ENCODE measurements around the gene TNS3.

The TNS3 gene

DNA sequence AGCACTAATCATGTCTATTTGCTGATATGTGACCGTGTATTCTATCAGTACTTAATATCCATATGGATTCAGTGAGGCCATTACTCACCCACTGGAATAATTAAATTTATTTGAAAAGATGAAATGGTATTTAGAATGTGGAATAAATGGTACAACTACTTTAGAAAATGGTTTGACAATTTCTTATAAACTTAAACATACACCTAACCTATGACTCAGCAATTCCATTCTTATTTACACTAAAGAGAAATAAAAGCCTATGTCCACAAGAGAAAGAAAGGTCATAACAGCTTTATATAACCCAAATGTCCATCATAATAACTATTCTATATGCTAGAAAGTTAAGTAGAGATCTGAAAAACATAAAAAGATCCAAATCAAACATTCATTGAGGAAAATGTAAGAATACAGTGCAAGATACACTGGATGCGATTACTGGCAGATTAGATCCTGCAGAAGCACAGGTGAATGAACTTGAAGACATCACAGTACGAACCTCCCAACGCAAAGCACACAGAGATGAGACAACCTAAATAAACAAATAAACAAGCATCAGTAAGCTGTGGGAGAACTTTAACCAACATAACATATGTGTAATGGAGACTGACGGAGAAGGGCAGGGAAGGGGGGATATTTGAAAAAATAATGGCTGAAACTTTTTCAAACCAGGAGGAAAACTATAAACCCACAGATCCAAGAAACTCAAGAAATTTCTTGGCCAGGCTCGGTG, 51.9 kb downstream of the TNS3 start:
- DNase-seq (ENCODE audit: extremely low spot score, insufficient read length, low read depth) (no peak), FAIRE-seq (no peak)

DNA sequence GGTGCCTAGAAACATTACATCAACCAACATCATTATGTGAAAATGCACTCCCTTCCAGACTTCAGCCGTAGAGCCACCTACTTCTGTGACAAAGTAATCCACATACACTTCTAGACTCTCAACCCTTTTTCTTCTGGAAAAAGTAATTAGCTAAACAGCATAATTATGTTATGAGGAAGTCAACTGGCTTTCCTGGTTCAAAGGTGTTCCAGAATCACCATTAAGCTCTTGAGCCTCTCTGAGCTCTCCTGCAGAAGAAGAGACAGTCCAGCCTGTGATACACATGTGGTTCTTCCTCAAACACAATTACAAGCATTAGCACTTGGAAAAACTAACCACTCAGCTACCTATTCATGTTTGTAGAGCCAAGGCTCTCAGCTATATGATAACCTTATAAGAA, 52.5 kb downstream of the TNS3 start:
- DNase-seq (ENCODE audit: extremely low spot score, insufficient read length, low read depth) (no peak), FAIRE-seq (no peak)

DNA sequence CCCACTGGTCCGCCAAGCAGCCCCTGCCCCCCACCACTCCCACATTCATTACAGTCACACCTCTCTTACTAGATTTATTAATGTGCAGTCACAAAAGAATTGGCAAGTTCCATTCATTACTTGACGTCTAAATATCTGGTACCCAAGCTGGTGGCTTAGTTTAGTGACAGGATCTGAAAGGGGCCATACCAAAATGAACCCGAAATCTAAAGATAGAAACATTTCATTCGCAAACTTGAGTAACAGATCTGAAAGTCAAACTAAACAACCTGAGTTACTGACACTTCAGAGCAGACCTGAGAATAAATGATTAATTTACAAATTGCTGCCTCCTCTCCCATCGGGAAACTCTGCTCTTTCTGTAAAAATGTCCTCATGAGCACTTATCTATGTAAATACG, 53.4 kb downstream of the TNS3 start:
- DNase-seq (ENCODE audit: extremely low spot score, insufficient read length, low read depth) (no peak), FAIRE-seq (no peak)

DNA sequence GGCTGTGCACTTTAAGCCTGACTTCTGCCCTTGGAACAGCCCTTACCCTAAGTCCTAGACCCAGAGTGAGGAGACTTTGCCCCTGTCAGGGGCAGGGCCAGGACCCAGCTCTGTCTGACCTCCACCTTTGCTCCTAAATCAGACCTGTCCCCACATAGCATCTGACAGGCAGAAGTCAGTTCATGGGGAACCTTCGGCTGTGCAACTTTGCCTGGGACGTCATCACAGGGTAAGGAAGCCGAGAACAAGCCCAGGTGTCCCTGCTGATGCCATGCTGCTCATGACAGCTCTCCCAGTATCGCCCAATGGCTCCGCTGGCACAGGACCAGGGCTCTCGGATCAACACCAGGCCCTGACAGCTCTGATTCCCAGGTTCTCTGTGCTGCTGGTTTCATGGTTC, 55.4 kb downstream of the TNS3 start:
- FAIRE-seq (no peak), DNase-seq (ENCODE audit: extremely low spot score, insufficient read length, low read depth) (no peak)

DNA sequence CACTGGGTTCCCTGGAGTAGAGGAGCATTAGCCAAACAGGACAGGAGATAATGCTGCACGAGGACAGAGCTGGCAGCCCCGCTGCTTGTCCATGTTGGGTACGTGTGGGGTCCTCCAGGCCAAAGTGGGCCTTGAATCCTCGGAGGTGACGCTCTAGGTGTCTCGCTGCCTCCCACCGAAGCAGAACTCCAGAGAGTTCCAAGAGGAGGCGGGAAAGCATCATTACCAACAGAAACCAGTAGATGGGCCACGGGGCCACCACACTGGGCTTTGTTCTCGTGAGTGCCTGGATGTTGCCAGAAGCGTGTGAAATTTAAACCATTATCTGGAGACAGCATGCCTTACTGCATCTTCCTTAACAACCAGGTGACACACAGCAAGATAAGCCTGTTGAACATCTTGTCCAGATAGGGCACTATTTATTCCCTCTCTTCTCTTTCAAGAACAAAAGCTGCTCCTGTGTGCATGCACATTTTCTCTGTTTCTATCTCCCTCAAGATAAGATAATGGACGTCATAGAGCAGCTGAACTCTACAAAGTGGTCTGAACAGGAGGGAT, 56.8 kb downstream of the TNS3 start:
- DNase-seq (ENCODE audit: extremely low spot score, insufficient read length, low read depth), result no peak
- no peak for FAIRE-seq

DNA sequence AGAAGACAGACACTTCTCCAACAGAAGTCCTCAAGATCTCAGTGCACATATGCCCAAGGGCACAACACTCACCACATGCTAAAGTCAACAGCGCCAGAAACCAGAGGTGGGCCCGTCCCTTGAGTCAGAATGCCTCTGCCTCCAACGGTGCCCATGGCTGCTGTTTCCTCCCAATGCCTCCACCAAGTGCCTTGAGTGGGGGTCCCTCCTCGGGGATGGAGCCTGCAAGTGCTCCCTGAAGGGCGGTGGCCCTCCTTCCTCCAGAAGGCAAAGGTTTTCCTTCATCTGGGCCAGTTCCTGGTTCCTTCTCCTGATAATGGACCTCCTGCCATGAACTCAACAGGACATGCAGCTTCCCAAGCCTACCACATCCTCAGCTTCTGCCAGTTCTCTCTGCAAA, 58.5 kb downstream of the TNS3 start:
- DNase-seq (ENCODE audit: extremely low spot score, insufficient read length, low read depth) (no peak), FAIRE-seq (no peak)

DNA sequence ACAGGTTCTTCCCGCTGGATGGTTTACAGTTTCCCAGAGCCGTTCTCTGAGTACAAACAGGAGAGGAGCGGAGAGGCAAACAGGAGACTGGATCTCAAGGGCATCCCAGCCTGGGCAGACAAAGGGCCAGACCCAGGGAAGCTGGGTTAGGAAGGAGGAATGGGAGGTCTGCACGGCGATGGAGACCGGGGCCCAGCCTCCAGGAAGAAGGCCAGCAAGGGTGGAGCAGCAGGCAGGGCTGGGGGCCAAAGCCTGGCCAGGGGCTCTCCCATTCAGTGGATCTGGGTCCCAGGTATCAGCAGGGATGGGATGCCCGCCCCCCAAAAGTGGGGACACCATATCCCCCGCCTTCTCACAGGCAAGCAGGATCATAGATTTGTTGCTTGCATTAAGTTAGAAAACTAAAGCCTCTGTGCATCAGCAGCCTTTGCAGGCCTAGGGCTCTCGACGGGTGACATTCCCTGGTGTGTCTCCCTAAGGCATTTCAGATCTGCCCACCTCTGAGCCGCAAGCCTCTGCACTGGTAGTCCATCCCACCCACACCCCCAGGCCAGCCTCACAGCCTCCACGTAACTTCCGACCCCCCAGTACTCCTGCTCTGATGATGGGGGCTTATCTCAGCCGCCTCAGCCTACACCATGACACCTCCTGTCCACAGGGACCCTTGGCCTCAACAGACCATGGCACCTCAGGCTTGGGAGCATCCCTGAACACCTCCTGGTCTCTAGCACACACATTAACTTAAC, 59.9 kb downstream of the TNS3 start:
- DNase-seq (ENCODE audit: extremely low spot score, insufficient read length, low read depth) (no peak), FAIRE-seq (no peak)

DNA sequence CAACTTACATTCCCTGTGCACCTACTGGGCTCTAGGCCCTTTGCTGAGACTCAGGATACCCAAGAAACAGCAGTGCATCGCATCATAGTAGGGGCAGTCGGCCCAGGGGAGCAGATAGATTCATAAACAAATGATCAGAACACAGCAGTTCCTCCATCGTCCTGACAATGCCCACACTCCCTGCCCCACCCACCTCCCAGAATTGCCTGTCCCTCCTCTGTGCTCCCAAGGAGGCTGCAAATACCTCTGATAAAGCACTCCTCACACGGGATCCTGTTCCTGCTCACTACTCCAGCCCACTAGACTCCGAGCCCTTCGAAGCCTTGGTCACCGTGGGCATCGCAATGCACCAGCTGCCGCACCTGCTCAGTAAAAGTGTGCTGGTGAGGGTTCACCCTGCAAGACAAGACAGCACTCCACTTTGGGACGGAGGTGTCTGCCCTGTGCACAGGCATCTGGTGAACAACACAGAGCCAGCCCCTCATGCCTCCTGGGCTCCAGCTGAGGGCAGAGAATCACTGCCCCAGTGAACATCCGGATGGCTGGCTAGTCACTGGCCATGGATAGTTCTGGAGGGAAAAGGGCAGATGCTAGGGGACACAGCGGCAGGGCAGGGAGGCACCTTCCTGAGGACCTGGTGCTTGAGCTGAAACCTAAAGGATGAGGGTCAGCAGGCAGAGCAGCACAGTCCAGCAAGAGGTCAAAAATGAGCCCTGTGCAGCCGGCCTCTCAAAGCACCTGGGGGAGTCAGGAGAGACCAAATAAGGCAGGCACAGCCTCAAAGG, 60.7 kb downstream of the TNS3 start:
- DNase-seq (ENCODE audit: extremely low spot score, insufficient read length, low read depth) (no peak), FAIRE-seq (no peak)

DNA sequence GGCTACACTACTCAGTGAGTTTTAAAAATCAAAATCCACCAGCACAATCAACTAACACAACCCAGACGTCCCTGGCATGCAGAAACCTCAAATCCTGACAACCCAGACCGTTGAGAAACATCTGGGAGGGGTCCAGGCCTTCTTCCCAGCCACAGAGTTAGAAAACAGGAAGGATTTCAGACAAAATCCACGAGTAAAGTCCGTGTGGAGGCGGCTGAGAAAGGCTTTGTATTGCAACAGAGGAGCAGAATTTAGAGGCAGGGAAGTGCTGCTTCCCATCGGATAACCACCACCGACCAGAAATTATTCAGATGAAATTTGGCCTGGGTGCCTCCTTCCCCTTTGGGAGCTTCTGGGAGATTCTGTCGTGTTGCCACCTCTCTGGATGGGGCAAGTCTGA, 61.5 kb downstream of the TNS3 start:
- DNase-seq (ENCODE audit: extremely low spot score, insufficient read length, low read depth) (no peak), FAIRE-seq (no peak)

DNA sequence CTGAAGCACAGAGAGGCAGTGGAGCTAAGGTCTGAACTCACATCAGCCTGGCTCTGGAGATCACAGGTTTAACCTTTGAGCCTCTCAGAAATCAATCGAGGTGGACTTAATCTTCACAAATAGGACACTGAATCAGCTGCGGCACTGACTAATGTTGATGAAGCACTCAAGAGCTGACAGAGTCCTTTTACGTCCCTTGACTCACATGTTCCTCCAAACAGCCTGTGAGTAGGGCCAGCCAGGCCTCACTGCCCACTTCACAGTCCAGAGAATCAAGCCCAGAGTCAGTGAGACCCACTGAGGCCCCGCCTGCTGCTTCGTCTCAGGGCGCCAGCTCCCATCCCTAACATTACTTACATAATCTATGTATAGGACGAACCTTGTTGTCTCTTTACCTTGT, 63.1 kb downstream of the TNS3 start:
- FAIRE-seq, result no peak
- DNase-seq (ENCODE audit: extremely low spot score, insufficient read length, low read depth), result no peak

DNA sequence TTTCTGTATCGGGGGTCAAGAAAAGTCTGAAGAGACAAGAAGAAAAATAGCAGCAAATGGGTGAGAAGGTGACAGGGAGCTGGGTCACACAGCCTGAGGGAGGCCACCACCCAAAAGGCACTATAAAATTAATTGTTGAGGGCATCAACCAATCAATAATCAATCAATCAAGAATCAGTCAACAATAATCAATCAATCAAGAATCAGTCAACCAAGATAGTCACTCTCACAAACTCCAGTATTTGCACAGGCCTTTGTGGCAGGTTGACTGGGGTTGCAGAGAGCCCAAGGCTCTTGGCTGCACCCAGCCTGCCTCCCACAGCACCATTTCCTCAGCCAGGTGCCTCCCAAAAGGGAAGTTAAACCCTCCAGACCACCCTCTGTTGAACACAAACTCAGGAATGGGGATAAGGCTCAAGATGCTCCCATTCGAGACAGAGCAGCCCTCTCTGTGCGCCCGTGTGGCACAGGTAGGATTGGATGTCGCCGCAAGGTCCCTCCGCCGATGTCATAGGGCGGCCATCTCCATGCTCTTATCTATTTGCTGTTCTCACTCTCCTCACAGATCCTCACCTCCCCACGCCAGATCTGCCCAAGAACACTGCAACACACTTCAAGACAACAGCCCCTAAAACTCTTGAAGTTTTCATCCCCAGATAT, 64.0 kb downstream of the TNS3 start:
- FAIRE-seq, result no peak

DNA sequence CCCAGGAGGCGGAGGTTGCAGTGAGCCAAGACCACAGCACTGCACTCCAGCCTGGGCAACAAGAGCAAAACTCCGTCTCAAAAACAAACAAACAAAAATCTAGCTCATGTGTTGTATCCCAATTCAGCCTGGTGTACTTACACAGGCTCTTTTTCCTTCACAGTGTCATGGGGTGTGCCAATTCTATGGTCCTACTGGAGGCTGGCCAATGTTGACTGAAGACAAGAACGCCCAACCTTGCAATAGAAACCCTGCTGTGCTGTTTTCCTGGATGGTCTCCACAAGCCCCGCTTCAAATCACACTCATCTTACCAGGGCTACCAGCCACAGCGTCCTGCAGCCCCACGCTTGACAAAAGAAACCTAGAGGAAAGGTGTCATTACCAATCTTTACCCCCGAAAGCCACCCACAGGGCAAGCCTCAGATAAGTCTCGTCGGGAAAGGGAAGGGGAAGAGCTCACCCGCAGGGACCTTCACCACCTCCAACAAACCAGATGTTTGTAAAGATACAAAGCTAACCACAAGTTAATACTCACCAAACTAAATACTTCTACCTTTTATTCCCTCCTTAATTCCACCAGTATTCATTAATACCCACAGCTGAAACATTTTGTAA, 64.8 kb downstream of the TNS3 start:
- FAIRE-seq, result no peak
- no peak for DNase-seq (ENCODE audit: extremely low spot score, insufficient read length, low read depth)

More for the DNA sequence above, 64.0 kb downstream of the TNS3 start:
- DNase-seq (ENCODE audit: extremely low spot score, insufficient read length, low read depth), result no peak

DNA sequence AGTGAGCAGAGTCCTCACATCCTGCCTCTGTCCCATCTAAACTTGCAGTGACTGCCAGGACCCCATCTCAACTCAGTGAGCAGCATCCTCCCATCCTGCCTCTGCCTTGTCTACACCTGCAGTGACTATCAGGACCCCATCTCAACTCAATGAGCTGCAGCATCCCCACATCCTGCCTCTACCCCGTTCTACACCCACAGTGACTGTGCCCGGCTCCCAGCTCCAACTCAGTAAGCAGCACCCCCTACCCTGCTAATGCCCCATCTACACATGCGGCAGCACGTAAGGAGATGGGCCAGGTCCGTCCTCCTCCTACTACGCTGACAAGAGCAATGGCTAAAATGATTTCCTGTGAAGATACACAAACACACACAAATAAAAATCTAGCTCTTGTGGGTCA, 65.5 kb downstream of the TNS3 start:
- FAIRE-seq (no peak), DNase-seq (ENCODE audit: extremely low spot score, insufficient read length, low read depth) (no peak)

DNA sequence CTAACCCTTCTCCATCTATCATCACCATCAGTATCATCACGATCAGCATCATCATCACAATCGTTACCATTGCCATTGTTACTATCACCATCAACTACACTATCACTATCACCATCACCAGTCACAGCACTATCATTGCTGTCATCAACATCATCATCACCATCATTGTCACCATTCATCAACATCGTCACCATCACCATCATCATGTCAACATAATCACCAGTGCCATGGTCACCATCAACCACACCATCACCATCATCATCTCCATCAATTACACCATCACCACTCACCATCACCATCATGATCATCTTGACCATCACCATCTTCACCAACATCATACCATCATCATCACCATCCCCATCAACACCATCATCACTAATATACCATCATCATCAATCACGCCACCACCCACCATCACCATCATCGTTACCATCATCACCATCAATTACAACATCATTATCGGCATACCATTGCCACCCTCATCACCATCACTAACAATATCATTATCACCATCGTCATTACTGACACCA, 66.5 kb downstream of the TNS3 start:
- DNase-seq (ENCODE audit: extremely low spot score, insufficient read length, low read depth), result no peak
- FAIRE-seq, result no peak

DNA sequence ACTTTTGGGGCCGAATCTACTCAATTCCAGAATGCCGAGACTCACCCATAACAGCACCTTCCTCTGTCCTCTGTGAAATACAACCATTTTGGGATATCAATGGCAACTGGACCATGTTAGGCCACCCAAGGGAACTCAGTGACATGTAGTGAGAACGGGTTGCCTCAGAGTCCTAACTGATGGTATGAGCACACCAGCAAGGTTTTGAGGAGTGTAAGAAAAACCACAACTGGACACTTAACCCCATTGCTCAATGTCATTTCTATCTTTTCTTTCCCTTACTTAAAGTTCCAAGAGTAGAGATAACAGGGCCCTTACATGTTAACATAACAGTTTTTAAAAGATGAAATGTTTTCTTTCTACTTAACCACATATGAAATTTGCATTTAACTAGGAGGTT, 67.1 kb downstream of the TNS3 start:
- FAIRE-seq, result no peak
- no peak for DNase-seq (ENCODE audit: extremely low spot score, insufficient read length, low read depth)

DNA sequence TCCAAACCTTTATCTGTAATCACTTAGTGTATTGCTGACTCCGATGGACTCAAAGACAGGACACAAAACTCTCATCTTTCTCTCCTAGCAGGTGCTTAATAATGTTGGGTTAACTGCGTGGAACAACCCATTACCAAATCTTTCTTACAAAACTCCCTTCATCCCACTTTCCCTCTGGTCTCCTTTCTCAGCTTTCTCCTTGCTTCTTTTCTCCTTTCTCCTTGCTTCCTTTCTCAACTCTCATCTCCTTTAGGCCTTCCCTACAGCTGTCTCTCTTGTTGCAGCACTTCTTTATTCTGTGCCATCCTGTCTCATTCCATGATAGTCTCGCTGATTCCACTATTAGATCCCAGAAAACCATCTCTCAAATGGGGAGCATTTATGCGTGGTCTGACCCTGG, 67.5 kb downstream of the TNS3 start:
- DNase-seq (ENCODE audit: extremely low spot score, insufficient read length, low read depth) (no peak), FAIRE-seq (no peak)

DNA sequence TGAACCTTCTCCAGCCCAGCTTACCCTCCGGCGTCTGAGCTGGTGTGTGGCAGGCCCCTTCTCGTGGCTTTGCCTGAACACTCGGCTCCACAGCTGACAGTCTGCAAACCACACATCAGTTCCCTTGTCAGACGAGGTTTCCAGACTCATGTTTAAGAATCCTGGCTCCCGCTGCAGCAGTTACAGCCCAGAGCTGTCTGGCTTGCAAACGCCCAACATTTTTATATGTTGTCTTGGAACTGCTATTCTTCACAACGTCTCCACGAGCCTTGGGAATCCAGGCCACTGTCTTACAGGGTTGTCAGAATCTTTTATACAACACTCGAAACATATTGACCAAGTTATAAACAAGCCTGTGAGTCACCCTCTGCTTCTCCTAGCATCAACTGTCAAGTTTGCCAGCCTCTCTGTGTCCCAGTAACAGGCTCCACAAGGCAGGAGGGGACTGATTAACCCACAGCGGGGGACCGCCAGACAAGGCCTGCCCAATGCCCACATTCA, 68.1 kb downstream of the TNS3 start:
- DNase-seq (ENCODE audit: extremely low spot score, insufficient read length, low read depth) (no peak), FAIRE-seq (no peak)

DNA sequence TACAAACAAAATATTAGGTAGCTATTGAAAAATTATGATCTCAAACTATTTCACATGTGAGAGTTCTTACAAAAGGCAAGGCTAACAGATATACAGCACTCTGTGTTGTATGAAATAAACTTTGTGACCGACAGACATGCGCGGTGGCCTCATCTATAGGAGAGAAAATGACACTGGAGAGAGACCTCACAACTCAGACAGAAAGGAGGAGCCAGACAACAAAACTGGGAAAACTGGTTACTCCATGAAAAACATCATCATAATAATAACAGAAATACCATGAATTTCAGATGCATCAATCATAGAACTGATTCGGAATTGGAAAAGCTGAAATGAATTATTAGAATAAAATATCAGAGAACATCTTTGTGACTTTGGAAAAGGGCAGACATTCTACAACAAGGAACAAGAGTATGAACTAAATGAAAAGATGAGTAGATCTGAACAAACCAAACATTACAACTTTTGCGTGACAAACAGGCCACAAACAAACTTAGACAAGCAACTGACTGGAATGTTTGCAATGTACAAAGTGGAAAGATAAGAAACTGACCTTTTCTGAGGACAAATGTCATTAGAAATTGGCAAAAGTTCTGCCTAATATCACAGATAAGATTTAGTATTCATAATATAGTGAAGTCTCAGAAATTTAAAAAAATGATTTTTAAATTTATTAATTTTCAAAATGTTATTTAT, 69.3 kb downstream of the TNS3 start:
- no peak for DNase-seq (ENCODE audit: extremely low spot score, insufficient read length, low read depth)
- no peak for FAIRE-seq

Measured in GM18507 (cell line).